Ovary (tissue), 3 donors: ENCODE results near the gene ATP5MC3.

Experiments used
- POLR2A ChIP-seq: fragments of 450-650 bp; IDR thresholded peaks from one replicate; pipeline ENCODE4 v1.6.1; 2017; ENCODE audit warnings: antibody characterized with exemption, mild to moderate bottlenecking, moderate library complexity
- TF ChIP-seq, protein P1 (sequence below), 3 donors: fragments of 450-650 bp in 2 of 3; fragments of 200-600 bp in 1 of 3; IDR thresholded peaks; one replicate each; pipeline versions ENCODE4 v1.5.1 to v1.8.0; 2016 to 2022; ENCODE audit warnings: antibody characterized with exemption in 3 of 3, mild to moderate bottlenecking in 1 of 3
- donor health status: DM: no; HTN: no; CAD: no.

DNA sequence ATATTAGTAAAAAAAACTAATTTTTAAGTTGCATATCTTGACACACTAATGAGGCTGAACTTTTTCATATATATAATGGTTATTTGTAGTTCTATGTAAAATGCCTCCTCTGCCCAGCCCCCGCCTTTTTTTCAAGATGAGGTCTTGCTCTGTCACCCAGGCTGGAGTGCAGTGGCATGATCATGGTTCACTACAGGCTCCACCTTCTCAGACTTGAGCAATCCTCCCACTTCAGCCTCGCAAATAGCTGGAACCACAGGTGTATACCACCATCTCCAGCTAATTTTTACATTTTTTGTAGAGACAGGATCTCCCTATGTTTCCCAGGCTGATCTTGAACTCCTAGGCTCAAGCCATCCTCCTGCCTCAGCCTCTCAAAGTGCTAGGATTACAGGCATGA lies 37.8 kb downstream of the ATP5MC3 start:
- TF ChIP-seq, protein P1, sequence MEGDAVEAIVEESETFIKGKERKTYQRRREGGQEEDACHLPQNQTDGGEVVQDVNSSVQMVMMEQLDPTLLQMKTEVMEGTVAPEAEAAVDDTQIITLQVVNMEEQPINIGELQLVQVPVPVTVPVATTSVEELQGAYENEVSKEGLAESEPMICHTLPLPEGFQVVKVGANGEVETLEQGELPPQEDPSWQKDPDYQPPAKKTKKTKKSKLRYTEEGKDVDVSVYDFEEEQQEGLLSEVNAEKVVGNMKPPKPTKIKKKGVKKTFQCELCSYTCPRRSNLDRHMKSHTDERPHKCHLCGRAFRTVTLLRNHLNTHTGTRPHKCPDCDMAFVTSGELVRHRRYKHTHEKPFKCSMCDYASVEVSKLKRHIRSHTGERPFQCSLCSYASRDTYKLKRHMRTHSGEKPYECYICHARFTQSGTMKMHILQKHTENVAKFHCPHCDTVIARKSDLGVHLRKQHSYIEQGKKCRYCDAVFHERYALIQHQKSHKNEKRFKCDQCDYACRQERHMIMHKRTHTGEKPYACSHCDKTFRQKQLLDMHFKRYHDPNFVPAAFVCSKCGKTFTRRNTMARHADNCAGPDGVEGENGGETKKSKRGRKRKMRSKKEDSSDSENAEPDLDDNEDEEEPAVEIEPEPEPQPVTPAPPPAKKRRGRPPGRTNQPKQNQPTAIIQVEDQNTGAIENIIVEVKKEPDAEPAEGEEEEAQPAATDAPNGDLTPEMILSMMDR (IDR thresholded peaks at IDR 0.05): no peak
- TF ChIP-seq POLR2A: no peak
